Measurements from ENCODE around the gene ARID2.

ARID2 gene

GRCh38 chr12:45785315-45785714, 55.8 kb downstream of the ARID2 start:
- no peaks in the 10 kb centered on the region for H3K36me3 ChIP-seq (ENCODE audit: control insufficient read depth in 1 of 2, insufficient read depth in 2 of 2, low read length in 2 of 2)
- H3K4me3 ChIP-seq (ENCODE audit: low read depth in 1 of 2, low read length in 2 of 2) = no peak overlapping the region
- H3K9ac ChIP-seq (ENCODE audit: low read depth in 1 of 2, low read length in 2 of 2) = no peak overlapping the region
- H3K27ac ChIP-seq (ENCODE audit: low read depth, low read length) = no peak overlapping the region
- H3K4me1 ChIP-seq (ENCODE audit: control insufficient read depth in 1 of 2, insufficient read depth in 2 of 2, low read length in 2 of 2) = no peaks in the 10 kb centered on the region
- no peaks in the 10 kb centered on the region for H3K9me3 ChIP-seq (ENCODE audit: control insufficient read depth in 1 of 2, low read length in 2 of 2)
- H3K27me3 ChIP-seq (ENCODE audit: control insufficient read depth in 1 of 2, insufficient read depth in 2 of 2, low read length in 2 of 2) = no peaks in the 10 kb centered on the region

DNA sequence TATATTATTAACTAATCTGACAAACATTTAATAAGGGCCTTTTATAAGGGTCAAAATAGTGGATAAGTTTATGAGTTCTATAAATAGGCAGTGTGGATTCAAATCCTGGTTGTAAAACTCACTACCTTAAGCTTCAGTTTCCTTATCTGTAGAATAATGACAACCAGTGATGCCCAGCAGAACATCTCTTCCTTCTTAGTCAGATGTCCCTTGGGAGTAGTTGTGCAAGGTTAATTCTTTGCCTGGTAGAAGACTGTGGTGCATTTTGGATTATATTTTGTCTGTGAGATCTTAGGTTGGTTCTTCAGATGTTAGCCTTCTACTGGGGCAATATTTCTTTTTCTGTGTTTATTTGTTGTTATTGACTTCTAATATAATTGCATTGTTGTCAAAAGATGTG, 59.5 kb downstream of the ARID2 start:
- Histone ChIP-seq H3K9ac (ENCODE audit: low read depth in 1 of 2, low read length in 2 of 2) (no peak overlapping the region), H3K27ac (ENCODE audit: low read depth, low read length) (no peak overlapping the region), H3K36me3 (ENCODE audit: control insufficient read depth in 1 of 2, insufficient read depth in 2 of 2, low read length in 2 of 2) (no peaks in the 10 kb centered on the region), H3K4me1 (ENCODE audit: control insufficient read depth in 1 of 2, insufficient read depth in 2 of 2, low read length in 2 of 2) (no peaks in the 10 kb centered on the region), H3K27me3 (ENCODE audit: control insufficient read depth in 1 of 2, insufficient read depth in 2 of 2, low read length in 2 of 2) (no peaks in the 10 kb centered on the region), H3K4me3 (ENCODE audit: low read depth in 1 of 2, low read length in 2 of 2) (no peak overlapping the region), H3K9me3 (ENCODE audit: control insufficient read depth in 1 of 2, low read length in 2 of 2) (no peaks in the 10 kb centered on the region)

DNA sequence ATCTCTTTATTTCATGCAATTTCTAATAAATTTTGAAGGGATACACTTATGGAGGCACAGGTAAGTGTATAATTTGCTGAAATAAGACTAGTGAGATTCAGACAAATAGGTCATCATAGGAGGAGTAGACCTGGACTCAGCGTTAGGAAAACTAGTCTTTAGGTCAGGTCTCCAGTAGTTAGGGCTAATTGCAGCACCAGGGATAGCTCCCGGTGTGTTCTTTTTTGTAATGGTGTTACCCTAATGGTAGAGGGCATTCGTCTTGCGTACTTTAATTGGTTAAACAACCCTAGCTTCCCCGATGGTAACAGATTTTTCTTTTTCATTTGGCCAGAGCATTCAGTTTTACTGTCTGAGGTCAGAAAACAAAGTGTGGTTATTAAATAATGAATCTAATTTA, 64.9 kb downstream of the ARID2 start:
- Histone ChIP-seq H3K27ac (ENCODE audit: low read depth, low read length) (no peak overlapping the region), H3K27me3 (ENCODE audit: control insufficient read depth in 1 of 2, insufficient read depth in 2 of 2, low read length in 2 of 2) (no peaks in the 10 kb centered on the region), H3K36me3 (ENCODE audit: control insufficient read depth in 1 of 2, insufficient read depth in 2 of 2, low read length in 2 of 2) (no peaks in the 10 kb centered on the region), H3K4me3 (ENCODE audit: low read depth in 1 of 2, low read length in 2 of 2) (no peak overlapping the region), H3K9ac (ENCODE audit: low read depth in 1 of 2, low read length in 2 of 2) (no peak overlapping the region), H3K4me1 (ENCODE audit: control insufficient read depth in 1 of 2, insufficient read depth in 2 of 2, low read length in 2 of 2) (no peaks in the 10 kb centered on the region), H3K9me3 (ENCODE audit: control insufficient read depth in 1 of 2, low read length in 2 of 2) (no peaks in the 10 kb centered on the region)

GRCh38 chr12:45801625-45802024, 72.1 kb downstream of the ARID2 start:
- peaks cover 0 to 2% of the 10 kb centered on the region in 2 donors for H3K36me3 ChIP-seq (ENCODE audit: control insufficient read depth in 1 of 2, insufficient read depth in 2 of 2, low read length in 2 of 2)
- no peaks in the 10 kb centered on the region for H3K9me3 ChIP-seq (ENCODE audit: control insufficient read depth in 1 of 2, low read length in 2 of 2)
- no peaks in the 10 kb centered on the region for H3K27me3 ChIP-seq (ENCODE audit: control insufficient read depth in 1 of 2, insufficient read depth in 2 of 2, low read length in 2 of 2)
- no peaks in the 10 kb centered on the region for H3K4me1 ChIP-seq (ENCODE audit: control insufficient read depth in 1 of 2, insufficient read depth in 2 of 2, low read length in 2 of 2)
- H3K9ac ChIP-seq (ENCODE audit: low read depth in 1 of 2, low read length in 2 of 2) = no peak overlapping the region
- no peak overlapping the region for H3K27ac ChIP-seq (ENCODE audit: low read depth, low read length)
- no peak overlapping the region for H3K4me3 ChIP-seq (ENCODE audit: low read depth in 1 of 2, low read length in 2 of 2)

GRCh38 chr12:45803111-45803510, 73.6 kb downstream of the ARID2 start:
- Histone ChIP-seq H3K4me1 (ENCODE audit: control insufficient read depth in 1 of 2, insufficient read depth in 2 of 2, low read length in 2 of 2) (no peaks in the 10 kb centered on the region), H3K27ac (ENCODE audit: low read depth, low read length) (no peak overlapping the region), H3K4me3 (ENCODE audit: low read depth in 1 of 2, low read length in 2 of 2) (no peak overlapping the region), H3K9me3 (ENCODE audit: control insufficient read depth in 1 of 2, low read length in 2 of 2) (no peaks in the 10 kb centered on the region), H3K36me3 (ENCODE audit: control insufficient read depth in 1 of 2, insufficient read depth in 2 of 2, low read length in 2 of 2) (peaks cover 0 to 2% of the 10 kb centered on the region in 2 donors), H3K27me3 (ENCODE audit: control insufficient read depth in 1 of 2, insufficient read depth in 2 of 2, low read length in 2 of 2) (no peaks in the 10 kb centered on the region), H3K9ac (ENCODE audit: low read depth in 1 of 2, low read length in 2 of 2) (no peak overlapping the region)

- H3K4me3 ChIP-seq (ENCODE audit: low read depth in 1 of 2, low read length in 2 of 2) = no peak overlapping the region
- no peak overlapping the region for H3K27ac ChIP-seq (ENCODE audit: low read depth, low read length)
- H3K27me3 ChIP-seq (ENCODE audit: control insufficient read depth in 1 of 2, insufficient read depth in 2 of 2, low read length in 2 of 2) = no peaks in the 10 kb centered on the region
- no peak overlapping the region for H3K9ac ChIP-seq (ENCODE audit: low read depth in 1 of 2, low read length in 2 of 2)
- H3K9me3 ChIP-seq (ENCODE audit: control insufficient read depth in 1 of 2, low read length in 2 of 2) = no peaks in the 10 kb centered on the region
- H3K4me1 ChIP-seq (ENCODE audit: control insufficient read depth in 1 of 2, insufficient read depth in 2 of 2, low read length in 2 of 2) = no peaks in the 10 kb centered on the region
- peaks cover 4 to 12% of the 10 kb centered on the region in 2 donors for H3K36me3 ChIP-seq (ENCODE audit: control insufficient read depth in 1 of 2, insufficient read depth in 2 of 2, low read length in 2 of 2)
Measured at GRCh38 chr12:45816652-45817051, 87.1 kb downstream of the ARID2 start.

- H3K9ac ChIP-seq (ENCODE audit: low read depth in 1 of 2, low read length in 2 of 2) = no peak overlapping the region
- no peaks in the 10 kb centered on the region for H3K27me3 ChIP-seq (ENCODE audit: control insufficient read depth in 1 of 2, insufficient read depth in 2 of 2, low read length in 2 of 2)
- H3K4me1 ChIP-seq (ENCODE audit: control insufficient read depth in 1 of 2, insufficient read depth in 2 of 2, low read length in 2 of 2) = no peaks in the 10 kb centered on the region
- H3K36me3 ChIP-seq (ENCODE audit: control insufficient read depth in 1 of 2, insufficient read depth in 2 of 2, low read length in 2 of 2) = peaks cover 5 to 10% of the 10 kb centered on the region in 2 donors
- no peak overlapping the region for H3K4me3 ChIP-seq (ENCODE audit: low read depth in 1 of 2, low read length in 2 of 2)
- no peaks in the 10 kb centered on the region for H3K9me3 ChIP-seq (ENCODE audit: control insufficient read depth in 1 of 2, low read length in 2 of 2)
- H3K27ac ChIP-seq (ENCODE audit: low read depth, low read length) = no peak overlapping the region
Measured at GRCh38 chr12:45827974-45828373, 98.5 kb downstream of the ARID2 start.

DNA sequence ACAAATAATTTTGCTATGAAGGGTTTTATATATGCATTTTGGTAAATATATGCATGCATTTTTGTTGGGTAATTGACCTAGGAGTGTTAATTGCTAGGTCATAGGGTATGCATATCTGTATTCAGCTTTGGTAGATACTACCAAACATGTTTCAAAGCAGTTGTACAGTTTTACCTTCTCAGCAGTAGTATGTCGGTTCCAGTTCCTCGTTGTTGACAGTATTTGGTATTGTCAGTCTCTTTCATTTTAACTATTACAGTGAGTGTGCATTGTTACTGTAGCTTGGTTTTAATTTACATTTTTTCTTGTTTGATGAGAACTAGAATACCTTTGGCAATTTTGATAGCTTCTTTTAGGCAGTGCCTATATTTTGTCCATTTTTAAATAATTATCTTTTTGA, 98.9 kb downstream of the ARID2 start:
- H3K27me3 ChIP-seq (ENCODE audit: control insufficient read depth in 1 of 2, insufficient read depth in 2 of 2, low read length in 2 of 2) = no peaks in the 10 kb centered on the region
- no peak overlapping the region for H3K9ac ChIP-seq (ENCODE audit: low read depth in 1 of 2, low read length in 2 of 2)
- no peak overlapping the region for H3K27ac ChIP-seq (ENCODE audit: low read depth, low read length)
- H3K4me3 ChIP-seq (ENCODE audit: low read depth in 1 of 2, low read length in 2 of 2) = no peak overlapping the region
- peaks cover under 1% of the 10 kb centered on the region in 2 donors for H3K4me1 ChIP-seq (ENCODE audit: control insufficient read depth in 1 of 2, insufficient read depth in 2 of 2, low read length in 2 of 2)
- H3K36me3 ChIP-seq (ENCODE audit: control insufficient read depth in 1 of 2, insufficient read depth in 2 of 2, low read length in 2 of 2) = peaks cover under 1 to 9% of the 10 kb centered on the region in 2 donors
- H3K9me3 ChIP-seq (ENCODE audit: control insufficient read depth in 1 of 2, low read length in 2 of 2) = no peaks in the 10 kb centered on the region

GRCh38 chr12:45831590-45831989, 102.1 kb downstream of the ARID2 start:
- no peak overlapping the region for H3K9ac ChIP-seq (ENCODE audit: low read depth in 1 of 2, low read length in 2 of 2)
- H3K27me3 ChIP-seq (ENCODE audit: control insufficient read depth in 1 of 2, insufficient read depth in 2 of 2, low read length in 2 of 2) = no peaks in the 10 kb centered on the region
- peaks cover 7% of the 10 kb centered on the region in 2 donors for H3K4me1 ChIP-seq (ENCODE audit: control insufficient read depth in 1 of 2, insufficient read depth in 2 of 2, low read length in 2 of 2)
- no peaks in the 10 kb centered on the region for H3K9me3 ChIP-seq (ENCODE audit: control insufficient read depth in 1 of 2, low read length in 2 of 2)
- H3K4me3 ChIP-seq (ENCODE audit: low read depth in 1 of 2, low read length in 2 of 2) = no peak overlapping the region
- H3K27ac ChIP-seq (ENCODE audit: low read depth, low read length) = no peak overlapping the region
- H3K36me3 ChIP-seq (ENCODE audit: control insufficient read depth in 1 of 2, insufficient read depth in 2 of 2, low read length in 2 of 2) = peaks cover 0 to 9% of the 10 kb centered on the region in 2 donors

DNA sequence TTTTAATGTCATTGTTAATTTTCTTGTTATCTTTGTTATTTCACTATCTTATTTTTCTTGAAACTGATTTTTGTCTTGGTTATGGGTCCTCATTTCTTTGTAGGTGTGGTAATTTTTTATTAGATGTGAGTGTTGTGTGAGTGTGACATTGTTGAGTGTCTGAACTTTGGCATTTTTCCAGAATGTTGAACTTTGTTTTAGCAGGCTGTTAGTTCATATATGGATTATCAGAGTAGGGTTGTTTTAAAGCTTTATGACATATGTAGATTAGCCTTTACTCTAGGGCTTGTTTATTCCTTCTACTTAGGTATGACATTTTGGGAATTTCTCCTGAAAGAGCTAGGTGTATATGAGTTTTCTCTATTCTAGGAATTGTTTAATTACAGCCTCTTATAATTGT, 103.9 kb downstream of the ARID2 start:
- peaks cover 7% of the 10 kb centered on the region in 2 donors for H3K4me1 ChIP-seq (ENCODE audit: control insufficient read depth in 1 of 2, insufficient read depth in 2 of 2, low read length in 2 of 2)
- H3K9ac ChIP-seq (ENCODE audit: low read depth in 1 of 2, low read length in 2 of 2) = no peak overlapping the region
- peaks cover 5 to 19% of the 10 kb centered on the region in 2 donors for H3K36me3 ChIP-seq (ENCODE audit: control insufficient read depth in 1 of 2, insufficient read depth in 2 of 2, low read length in 2 of 2)
- H3K27me3 ChIP-seq (ENCODE audit: control insufficient read depth in 1 of 2, insufficient read depth in 2 of 2, low read length in 2 of 2) = no peaks in the 10 kb centered on the region
- H3K27ac ChIP-seq (ENCODE audit: low read depth, low read length) = no peak overlapping the region
- no peaks in the 10 kb centered on the region for H3K9me3 ChIP-seq (ENCODE audit: control insufficient read depth in 1 of 2, low read length in 2 of 2)
- no peak overlapping the region for H3K4me3 ChIP-seq (ENCODE audit: low read depth in 1 of 2, low read length in 2 of 2)

DNA sequence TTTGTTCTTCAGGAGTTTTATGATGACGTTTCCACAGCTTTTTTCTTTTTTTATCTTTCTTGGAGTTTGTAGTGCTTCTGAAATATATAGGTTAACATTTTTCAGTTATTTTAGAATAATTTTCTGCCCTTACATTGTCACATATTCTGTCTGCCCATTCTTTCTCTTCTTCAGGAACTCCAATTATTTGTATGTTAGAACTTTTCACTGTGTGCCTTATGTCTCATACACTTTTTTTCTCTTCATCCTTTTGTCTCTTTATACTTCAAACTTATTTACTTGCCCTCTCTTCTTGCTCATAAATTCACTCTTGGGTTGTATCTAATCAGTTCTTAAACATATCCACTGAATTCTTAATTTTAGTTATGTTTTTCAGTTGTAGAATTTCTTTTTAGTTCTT, 105.3 kb downstream of the ARID2 start:
- H3K9ac ChIP-seq (ENCODE audit: low read depth in 1 of 2, low read length in 2 of 2) = no peak overlapping the region
- H3K27ac ChIP-seq (ENCODE audit: low read depth, low read length) = no peak overlapping the region
- H3K4me3 ChIP-seq (ENCODE audit: low read depth in 1 of 2, low read length in 2 of 2) = no peak overlapping the region
- H3K4me1 ChIP-seq (ENCODE audit: control insufficient read depth in 1 of 2, insufficient read depth in 2 of 2, low read length in 2 of 2) = peaks cover 7% of the 10 kb centered on the region in 2 donors
- H3K27me3 ChIP-seq (ENCODE audit: control insufficient read depth in 1 of 2, insufficient read depth in 2 of 2, low read length in 2 of 2) = no peaks in the 10 kb centered on the region
- no peaks in the 10 kb centered on the region for H3K9me3 ChIP-seq (ENCODE audit: control insufficient read depth in 1 of 2, low read length in 2 of 2)
- peaks cover 7 to 28% of the 10 kb centered on the region in 2 donors for H3K36me3 ChIP-seq (ENCODE audit: control insufficient read depth in 1 of 2, insufficient read depth in 2 of 2, low read length in 2 of 2)

All from duodenal mucosa (tissue), 2 donors.